GM18511 (cell line): ENCODE data around the gene ZNF490.
"Not testable (repeated sequence)": the region's sequence is repeated elsewhere in the genome, so short reads cannot be mapped to it uniquely, and the experiment has no call there.

Source experiments
- ATAC-seq: cut with Tn5 transposase; IDR thresholded peaks from one replicate; pipeline ENCODE4 v1.9.1; 2021; ENCODE audit warnings: mild to moderate bottlenecking, moderate library complexity; ENCODE audit not compliant: unreplicated experiment

Gene ZNF490

DNA sequence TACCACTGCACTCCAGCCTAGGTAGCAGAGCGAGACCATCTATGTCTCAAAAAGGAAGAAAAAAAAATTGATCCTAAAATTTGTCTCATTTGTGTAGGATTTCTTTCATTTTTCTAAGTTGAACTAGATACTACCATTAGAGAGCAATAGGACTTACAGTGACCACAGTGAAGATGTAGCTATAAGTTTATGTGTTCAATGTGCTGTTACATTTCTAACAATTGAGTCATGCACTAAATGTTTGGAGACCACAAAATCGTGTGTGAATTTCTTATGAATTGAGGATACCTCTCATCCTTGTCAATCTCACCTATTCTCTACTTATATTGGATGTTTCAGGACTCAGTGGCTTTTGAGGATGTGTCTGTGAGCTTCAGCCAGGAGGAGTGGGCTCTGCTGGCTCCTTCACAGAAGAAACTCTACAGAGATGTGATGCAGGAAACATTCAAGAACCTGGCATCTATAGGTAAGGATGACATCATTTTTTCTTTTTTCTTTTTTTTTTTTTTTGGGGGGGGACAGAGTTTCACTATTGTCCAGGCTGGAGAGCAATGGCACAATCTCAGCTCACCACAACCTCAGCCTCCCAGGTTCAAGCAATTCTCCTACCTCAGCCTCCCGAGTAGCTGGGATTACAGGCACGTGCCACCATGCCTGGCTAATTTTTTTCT is 12.9 kb upstream of the ZNF490 start:
- ATAC-seq = no peak

DNA sequence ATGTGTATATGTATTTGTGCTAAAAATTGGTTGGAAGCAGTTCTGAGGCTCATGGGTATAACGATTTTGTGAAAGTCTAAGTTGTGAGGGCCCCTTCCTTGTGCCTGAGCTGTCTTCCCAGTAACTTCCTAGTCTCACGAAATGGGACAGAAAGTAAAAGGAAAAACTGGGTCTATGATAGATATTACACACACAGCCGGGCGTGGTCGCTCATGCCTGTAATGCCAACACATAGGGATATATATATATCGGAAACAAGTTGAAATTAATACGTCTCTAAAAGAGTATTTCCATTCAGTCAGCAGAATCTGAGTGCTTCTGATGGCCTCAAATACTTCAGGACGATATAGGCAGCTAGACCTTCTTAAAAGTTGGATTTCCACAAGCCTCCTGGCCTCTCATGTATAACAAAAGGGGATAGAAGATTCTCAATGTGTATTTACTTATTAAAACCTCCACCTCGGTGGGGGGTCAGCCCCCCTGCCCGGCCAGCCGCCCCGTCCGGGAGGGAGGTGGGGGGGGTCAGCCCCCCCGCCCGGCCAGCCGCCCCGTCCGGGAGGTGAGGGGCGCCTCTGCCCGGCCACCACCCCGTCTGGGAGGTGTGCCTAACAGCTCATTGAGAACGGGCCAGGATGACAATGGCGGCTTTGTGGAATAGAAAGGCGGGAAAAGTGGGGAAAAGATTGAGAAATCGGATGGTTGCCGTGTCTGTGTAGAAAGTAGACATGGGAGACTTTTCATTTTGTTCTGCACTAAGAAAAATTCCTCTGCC is 10.8 kb upstream of the ZNF490 start:
- not testable (repeated sequence) for ATAC-seq

DNA sequence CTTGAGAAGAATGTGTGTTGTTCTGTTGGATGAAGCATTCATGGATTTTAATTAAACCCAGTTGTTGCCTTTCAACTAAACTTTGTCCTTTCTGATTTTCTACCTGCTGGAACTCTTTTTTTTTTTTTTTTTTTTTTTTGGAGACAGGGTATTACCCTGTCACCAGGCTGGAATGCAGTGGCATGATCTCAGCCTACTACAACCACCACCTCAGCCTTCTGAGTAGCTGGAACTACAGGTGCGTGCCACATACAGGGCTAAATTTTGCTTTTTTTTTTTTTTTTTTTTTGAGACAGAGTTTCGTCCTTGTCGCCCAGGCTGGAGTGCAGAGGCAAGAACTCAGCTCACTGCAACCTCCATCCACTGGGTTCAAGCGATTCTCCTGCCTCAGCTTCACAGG is 7.0 kb upstream of the ZNF490 start:
- no peak for ATAC-seq

DNA sequence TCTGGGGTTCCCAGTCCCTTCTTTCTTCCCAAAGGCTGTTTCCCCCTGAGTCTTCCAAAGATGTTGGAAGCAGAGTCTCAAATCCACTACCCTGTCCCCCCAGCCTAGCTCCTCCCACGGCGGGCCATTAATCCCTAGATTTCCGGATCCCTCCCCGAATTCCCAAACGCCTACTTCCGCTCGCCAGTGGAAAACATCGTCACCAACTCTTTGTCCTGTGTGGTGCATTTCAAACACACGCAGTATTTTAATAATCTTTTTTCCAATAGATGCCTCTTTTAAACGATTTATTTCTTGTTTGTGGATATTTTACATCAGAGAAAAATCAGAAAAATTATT is 717 bp upstream of the ZNF490 start:
- no peak for ATAC-seq

DNA sequence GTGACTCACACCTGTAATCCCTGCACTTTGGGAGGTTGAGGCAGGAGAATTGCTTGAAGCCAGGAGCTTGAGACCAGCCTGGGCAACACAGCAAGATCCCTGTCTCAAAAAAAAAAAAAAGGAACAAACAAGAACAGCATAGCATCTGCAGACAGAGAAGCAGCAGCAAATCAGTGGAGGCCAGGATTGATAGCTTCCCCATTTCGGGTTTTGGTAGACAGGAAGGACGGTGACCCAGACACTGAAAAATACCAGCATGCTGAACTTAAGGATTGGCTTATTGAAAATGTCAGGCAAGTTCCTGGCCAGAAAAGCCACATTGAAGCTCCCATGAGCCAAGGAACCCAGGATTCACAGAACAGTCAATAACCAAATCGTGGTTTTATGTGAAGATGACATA is 3.0 kb downstream of the ZNF490 start:
- ATAC-seq = no peak

DNA sequence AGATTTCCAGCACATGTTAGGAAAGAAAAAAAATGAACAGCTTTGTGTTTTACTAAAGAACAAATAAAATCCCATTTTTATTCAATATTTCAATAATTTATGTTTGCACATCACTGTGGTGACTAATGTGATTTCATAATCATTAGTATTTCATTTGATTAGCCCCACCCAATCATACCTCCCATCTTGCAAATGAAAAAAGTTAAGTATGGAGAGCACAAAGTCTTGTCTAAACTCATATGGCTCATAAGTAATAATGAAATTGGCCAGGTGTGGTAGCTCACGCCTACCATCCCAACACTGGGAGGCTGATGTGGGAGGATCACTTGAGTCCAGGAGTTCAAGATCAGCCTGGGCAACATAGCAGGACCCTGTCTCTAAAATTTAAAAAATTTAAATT is 3.8 kb downstream of the ZNF490 start:
- ATAC-seq = no peak

DNA sequence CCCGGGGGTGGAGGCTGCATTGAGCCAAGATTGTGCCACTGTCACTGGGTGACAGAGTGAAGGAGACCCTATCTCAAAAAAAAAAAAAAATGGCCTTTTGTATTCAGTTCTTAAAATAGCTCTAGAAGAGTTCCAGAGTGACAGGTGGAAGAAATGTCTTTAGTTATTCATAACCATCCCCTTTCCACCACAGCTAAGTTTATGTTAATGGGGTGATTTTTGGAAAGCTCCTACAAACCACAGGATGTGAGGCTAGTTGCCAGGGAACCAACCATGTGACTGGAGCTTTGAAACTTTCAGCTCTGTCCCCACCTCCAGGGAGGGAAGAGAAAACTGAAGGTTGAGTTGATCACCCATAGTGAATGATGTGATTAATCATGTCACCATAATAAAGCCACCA is 6.9 kb downstream of the ZNF490 start:
- no peak for ATAC-seq

DNA sequence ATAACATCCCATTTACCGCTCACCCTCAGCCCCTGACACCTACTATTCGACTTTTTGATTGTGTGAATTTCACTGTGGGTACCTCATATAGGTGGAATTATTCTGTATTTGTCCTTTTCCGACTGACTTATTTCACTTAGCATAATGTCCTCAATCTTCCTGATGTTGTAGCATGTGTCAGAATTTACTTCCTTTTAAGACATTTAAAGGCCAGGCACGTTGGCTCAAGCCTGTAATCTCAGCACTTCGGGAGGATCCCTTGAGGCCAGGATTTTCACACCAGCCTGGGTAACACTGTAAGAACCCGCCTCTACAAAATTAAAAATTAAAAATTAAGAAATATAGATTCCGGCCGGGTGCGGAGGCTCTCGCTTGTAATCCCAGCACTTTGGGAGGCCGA is 13.0 kb downstream of the ZNF490 start:
- no peak for ATAC-seq

DNA sequence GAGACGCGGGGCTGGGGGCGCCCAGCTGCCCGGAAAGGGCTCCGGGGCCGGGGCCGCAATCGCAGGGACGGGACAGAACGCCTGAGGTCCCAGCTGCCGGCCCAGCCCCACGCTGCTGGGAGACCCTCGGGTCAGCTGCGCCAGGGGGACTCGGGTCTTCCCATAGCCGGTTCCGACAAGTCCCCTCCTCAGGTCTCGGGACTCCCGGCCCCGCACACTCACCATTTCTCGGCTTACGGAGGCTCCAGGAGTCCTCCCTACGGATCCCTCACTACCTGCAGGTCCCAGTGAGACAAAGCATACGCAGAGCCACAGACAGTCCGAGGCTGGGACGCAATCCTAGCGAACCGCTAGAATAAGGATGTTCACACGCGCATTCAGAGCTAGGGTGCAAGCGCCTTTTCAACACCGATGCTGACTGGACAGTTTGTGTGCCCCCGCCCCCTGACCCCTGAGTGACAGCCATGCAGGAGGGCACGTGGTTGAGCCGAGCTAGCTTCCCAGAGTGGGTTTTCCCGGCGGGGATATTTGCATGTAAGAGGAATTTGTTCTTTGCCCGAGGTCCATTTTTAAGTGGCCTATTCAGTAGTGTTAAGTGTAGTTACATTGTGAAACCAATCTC is 13.6 kb downstream of the ZNF490 start:
- no peak for ATAC-seq

DNA sequence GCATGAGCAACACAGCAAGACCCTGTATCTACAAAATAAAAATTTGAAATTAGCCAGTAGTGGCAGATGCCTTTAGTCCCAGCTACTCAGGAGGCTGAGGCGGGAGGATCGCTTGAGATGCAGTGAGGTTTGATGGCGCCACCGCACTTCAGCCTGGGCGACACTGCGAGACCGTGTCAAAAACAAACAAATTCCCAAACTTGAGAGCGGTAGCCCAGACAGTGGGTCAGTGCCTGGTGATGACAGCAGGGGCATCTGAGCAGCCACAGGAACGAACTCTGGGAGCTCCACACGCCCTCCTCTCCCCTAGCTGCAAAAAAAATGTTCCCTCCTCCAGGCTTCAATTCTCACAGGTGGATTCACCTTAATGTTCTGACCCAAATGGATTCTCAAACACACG is 14.1 kb downstream of the ZNF490 start:
- ATAC-seq = no peak

DNA sequence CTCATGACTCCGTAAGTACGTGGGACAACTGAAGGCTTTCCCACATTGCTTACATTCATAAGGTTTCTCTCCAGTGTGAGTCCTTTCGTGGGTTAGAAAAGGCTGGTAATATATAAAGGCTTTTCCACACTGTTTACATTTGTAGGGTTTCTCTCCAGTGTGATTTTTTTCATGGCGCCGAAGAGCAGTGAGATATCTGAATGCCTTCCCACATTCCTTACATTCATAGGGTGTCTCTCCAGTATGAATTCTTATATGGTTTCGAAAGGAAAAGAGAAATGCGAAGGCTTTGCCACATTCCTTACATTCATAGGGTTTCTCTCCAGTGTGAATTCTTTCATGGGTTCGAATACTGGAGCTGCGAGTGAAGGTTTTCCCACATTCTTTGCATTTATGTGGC is 29.5 kb downstream of the ZNF490 start:
- ATAC-seq = no peak

DNA sequence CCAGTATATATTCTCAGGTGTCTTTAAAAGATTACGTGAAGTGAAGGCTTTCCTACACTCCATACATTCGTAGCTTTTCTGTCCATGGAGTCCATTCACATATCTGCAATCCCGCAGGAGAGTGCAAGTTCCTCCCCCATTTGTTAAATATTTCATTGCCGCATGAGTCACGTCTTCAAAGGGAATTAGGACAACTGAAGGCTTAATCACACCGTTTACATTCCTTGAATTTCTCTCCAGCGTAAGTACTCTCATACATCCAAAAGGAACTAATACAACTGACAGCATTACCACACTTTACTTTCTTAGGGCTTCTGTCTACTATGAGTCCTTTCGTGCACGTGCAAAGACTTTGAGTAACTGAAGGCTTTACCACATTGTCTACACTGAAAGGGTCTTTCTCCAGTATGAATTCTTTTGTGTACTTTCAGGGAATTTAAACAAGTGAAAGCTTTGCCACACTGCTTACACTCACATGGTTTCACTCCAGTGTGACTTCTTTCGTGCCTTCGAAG is 30.4 kb downstream of the ZNF490 start:
- no peak for ATAC-seq

DNA sequence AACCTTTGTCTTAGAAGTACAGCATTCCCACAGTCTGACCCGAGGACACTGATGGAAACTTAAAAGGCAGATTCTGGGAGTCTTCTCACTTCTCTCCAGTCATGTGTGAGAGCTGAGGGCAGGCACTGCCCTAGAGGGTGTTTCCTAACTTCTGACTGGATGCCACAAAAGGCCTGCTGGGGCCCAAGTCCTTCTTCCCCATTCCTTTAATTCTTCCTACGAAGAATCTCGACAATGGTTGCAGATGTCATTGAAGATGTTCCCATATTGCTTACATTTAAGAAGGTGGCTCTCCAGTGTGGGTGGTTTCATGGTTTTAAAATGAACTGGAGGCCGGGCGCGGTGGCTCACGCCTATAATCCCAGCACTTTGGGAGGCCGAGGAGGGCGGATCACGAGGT is 32.0 kb downstream of the ZNF490 start:
- no peak for ATAC-seq

DNA sequence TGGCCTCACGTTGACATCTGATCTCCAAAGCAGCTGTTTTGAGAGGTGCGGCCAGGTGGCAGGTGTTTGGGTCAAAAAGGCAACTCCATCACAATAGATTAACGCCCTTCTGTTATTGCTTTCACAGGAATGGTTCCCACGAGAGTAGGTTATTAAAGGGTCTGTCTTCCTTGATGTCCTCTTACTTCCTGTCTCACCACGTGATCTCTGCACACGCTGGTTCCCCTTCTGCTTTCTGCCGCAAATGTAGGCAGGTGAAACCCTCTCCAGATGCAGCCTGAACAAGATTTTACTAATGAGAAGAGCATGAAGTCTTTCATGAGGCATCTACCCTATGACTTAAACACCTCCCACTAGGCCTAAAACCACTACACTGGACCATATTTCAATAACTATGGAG is 36.6 kb downstream of the ZNF490 start:
- no peak for ATAC-seq

DNA sequence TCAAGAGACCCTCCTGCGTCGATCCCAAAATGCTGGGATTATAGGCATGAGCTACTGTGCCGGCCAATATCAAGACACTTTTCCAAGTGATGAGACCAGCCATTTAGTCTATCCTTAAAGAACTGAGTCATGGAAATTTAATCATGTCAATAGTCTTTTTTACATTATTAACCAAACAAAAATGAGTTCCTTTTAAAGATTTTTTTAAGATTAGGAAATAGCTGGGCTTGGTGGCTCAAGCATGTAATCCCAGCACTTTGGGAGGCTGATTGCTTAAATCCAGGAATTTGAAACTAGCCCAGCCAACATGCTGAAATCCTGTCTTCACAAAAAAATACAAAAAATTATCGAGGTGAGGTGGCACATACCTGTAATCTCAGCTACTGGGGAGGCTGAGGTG is 42.7 kb downstream of the ZNF490 start:
- ATAC-seq = no peak

DNA sequence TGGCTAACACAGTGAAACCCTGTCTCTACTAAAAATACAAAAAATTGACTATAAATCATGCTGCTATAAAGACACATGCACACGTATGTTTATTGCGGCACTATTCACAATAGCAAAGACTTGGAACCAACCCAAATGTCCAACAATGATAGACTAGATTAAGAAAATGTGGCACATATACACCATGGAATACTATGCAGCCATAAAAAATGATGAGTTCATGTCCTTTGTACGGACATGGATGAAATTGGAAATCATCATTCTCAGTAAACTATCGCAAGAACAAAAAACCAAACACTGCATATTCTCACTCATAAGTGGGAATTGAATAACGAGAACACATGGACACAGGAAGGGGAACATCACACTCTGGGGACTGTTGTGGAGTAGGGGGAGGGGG is 44.2 kb downstream of the ZNF490 start:
- not testable (repeated sequence) for ATAC-seq

DNA sequence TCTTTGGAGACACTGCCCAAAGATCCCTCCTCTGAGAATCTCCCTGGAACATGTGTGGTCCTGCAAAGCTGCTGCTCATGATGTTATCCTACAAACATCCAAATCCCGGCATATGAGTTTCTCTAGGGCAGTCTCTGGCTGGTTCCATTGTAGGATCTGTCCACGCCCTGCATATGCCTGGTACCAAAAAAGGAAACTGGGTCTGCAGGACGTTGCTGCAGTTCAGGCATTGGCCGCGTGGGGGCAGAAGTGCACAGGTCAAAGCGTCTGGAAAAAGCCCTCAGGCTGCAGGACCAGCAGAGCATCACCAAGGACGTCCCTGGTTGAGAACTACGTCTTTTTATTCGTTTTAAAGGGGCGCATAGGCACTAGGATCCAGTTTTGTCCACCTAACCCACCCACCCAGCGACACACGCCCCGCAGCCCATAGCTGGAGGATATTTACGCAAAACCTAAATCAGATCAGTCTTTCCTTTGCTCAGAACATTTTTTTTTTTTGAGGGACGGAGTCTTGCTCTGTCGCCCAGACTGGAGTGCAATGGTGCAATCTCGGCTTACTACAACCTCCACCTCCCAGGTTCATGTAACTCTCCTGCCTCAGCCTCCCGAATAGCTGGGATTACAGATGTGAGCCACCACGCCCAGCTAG is 46.5 kb downstream of the ZNF490 start:
- ATAC-seq = no peak

DNA sequence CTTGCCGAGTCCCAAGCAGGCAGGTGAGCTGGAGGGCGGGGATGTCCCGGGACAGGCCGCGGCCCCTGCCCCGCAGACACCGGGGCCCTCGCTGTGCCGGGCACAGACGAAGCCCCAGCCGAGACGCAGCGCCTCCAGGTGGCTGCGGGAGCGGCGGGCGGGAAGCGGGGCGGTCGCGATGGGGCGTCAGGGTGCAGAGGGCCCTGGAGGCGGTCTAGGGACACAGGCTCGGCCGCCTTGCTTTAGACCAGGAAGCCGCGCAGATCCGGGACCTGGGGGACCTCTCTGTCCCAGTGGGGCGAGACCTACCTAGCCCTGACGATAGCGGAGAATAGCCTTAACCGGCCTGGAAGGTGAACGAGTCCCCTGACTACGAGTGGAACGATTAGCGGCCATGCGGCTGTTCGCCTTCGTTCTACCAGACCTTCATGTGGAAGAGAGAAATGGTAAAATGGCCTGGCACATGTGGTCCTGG is 55.1 kb downstream of the ZNF490 start:
- no peak for ATAC-seq

DNA sequence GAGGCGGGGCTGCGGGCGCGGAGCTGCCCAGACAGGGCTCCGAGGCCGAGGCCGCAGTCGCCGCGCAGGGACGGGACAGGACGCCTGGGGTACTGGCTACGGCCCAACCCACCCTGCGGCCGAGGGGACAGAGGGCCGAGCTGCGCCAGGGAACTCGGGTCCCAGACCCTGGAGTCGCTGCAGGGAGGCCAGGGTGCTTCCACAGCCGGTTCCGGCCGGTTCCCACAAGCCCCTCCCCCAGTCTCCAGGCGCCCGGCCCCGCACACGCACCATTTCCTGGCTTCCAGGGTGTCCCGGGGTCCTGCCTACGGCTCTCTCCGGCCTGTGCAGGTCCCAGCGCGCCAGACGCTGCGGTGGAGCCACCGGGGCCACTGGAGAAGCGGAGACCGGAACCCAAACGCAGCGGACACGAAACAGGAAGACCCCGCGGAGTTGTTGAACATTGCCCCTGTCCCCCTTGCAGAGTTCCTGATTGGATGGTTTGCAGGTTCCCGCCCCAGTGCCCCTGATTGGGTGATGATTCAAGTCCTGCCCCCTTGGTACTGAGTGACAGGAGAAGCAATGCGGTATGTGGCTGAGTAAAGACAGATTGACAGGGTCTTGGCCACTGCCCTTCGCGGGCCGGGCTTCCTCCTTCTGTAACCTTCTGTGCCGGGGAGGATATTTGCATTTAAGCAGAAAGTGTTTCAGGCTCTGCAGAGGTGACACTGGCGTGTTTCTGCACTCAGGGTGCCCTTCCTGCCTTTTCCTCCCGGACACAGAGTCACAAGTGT is 59.4 kb downstream of the ZNF490 start, which contains the start of gene ZNF564:
Gene ZNF564, minus strand, starts transcription at position 423 of the 773 bp plus-strand sequence. Its CDS starts 150 bp downstream, at position 273.
- peak; percentile 98 for ATAC-seq

DNA sequence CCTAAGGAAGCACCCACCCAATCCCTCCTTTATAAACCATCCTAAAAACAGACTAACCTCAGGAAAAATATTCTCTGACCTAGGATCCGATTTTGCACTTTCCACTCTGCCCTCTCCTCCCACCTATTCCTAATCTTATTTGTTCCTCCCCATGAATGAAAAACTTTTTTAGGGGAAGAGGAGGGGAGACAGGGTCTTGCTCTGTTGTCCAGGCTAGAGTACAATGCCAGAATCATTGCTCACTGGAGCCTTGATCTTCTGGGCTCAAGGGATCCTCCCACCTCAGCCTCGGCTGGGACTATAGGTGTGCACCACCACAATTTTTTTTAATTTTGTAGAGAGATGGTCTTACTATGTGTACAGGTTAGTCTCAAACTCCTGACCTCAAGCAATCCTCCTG is 63.7 kb downstream of the ZNF490 start:
- ATAC-seq = no peak

DNA sequence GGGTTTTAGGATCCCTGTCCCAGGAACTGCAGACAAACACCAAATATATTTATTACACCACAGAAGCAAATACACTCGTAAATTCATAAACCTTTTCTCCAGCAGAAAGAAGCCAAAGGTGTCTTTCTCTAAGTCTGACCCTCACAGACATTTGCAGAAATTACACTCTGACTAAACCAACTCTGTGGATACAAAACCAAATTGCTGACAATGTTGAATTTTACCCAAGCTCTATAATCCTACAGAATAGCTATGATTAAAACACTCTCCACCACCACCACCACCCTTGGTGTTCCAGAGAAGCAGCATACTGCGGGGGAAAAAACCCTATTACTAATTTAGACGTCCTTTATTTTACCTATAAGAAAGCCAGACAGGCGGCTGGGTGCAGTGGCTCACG is 64.5 kb downstream of the ZNF490 start:
- no peak for ATAC-seq
